GM23338 (cell line): ENCODE results near the gene METTL17.

ENCODE experiments used
- JUNB ChIP-seq: IDR thresholded peaks from one replicate; pipeline ENCODE4 v1.6.1; 2016; ENCODE audit warnings: antibody characterized with exemption; ENCODE audit not compliant: unreplicated experiment
- POLR2AphosphoS5 ChIP-seq: IDR thresholded peaks from 2 replicates; pipeline ENCODE4 v1.6.1; 2016; ENCODE audit warnings: antibody characterized with exemption, low read depth
- TF ChIP-seq, protein P1 (sequence below), 2 experiments: fragments of 200-600 bp in 1 of 2; sonication (generic) in 1 of 2; conservative IDR thresholded peaks; 2 replicates each; pipeline versions ENCODE4 v1.5.1 to v1.6.1; 2016 to 2017; ENCODE audit warnings: antibody characterized with exemption in 2 of 2, low read depth in 2 of 2, mild to moderate bottlenecking in 2 of 2, moderate library complexity in 1 of 2

DNA sequence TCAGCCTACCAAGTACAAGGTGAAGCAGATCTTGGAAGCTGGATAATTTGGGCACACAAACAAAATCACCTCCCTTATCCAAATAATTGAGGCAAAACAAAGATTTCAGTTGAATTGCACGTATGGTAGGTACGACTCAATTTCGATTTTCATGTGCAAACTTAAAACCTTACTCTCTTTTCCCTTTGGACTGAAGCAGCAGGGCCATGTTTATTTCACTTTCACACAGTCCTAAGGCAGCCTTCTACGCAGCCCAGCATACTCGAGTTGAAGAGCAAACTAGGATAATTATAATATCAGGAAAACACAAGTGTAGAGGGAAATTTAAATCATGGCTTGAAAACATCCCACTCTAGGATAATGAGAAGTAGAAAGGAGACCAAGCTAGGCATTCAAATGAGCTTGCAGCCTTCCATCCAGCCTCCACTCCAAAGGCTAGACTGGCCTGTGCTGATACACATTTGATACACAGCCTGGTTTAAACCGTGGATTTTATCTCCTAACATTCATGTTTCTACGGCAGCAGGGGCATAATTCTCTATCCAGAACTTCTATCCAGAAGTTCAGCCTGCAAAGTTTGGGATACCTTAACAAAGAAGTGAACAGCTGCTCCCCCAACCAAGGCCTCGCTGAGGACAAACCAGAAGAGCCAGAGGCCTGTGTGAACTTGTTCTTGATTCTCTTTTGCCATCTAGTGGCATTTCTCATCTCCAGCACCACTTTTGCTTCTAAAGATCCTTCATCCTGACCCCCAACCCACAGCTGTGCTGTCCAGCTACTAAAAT, 50.0 kb downstream of the METTL17 start:
- TF ChIP-seq, protein P1, sequence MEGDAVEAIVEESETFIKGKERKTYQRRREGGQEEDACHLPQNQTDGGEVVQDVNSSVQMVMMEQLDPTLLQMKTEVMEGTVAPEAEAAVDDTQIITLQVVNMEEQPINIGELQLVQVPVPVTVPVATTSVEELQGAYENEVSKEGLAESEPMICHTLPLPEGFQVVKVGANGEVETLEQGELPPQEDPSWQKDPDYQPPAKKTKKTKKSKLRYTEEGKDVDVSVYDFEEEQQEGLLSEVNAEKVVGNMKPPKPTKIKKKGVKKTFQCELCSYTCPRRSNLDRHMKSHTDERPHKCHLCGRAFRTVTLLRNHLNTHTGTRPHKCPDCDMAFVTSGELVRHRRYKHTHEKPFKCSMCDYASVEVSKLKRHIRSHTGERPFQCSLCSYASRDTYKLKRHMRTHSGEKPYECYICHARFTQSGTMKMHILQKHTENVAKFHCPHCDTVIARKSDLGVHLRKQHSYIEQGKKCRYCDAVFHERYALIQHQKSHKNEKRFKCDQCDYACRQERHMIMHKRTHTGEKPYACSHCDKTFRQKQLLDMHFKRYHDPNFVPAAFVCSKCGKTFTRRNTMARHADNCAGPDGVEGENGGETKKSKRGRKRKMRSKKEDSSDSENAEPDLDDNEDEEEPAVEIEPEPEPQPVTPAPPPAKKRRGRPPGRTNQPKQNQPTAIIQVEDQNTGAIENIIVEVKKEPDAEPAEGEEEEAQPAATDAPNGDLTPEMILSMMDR (conservative IDR thresholded peaks at IDR 0.05; ENCODE audit: low read depth in 2 of 2) = peak; percentile 77
- TF ChIP-seq POLR2AphosphoS5 (no peak), JUNB (no peak)
